ENCODE data around the gene TLE3.

The TLE3 gene

DNA sequence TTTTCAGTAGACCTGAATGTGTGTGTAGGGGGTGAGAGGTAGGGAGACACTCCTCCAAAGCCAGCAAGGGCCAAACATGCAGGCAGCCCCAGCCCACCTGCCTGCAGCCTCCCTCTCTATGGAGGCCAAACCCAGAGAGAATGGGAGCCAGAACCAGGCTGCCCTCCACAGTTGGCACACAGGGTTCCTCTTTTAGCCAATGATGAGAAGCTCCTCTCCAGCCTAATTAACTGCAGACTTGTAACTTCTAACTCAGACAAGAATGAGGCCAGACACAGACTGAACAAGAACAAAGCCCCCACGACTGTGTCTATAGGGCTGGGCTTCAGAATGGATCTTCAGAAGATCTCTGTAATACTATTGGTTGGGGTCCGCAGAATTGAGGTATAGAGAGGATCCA is 12.3 kb upstream of the TLE3 start:
- Histone ChIP-seq H4K20me1 (peaks cover 0 to 10% (median 0%) of the 10 kb centered on the region in 11 experiments; a peak in 3 of 22 replicates), H3K36me3 (no peaks in the 10 kb centered on the region), H3K9ac (no peak overlapping the region), H3K4me1 (0 out of 20 replicates have a peak, but pooled peaks cover 0 to 4% (median 0%) of the 10 kb centered on the region in 10 experiments), H3K27ac (no peak overlapping the region), H3K4me3 (no peak overlapping the region), H3K4me2 (no peak overlapping the region), H3K27me3 (peaks cover 0 to 29% (median 7%) of the 10 kb centered on the region in 11 experiments; a peak in 10 of 22 replicates), H3K9me3 (replicated peaks in 1 of 11) (peaks cover 0 to 5% (median 0%) of the 10 kb centered on the region in 11 experiments; a peak in 1 of 22 replicates)
- TF ChIP-seq Cebpa-rat (IDR thresholded peaks at IDR 0.05), result no peak

DNA sequence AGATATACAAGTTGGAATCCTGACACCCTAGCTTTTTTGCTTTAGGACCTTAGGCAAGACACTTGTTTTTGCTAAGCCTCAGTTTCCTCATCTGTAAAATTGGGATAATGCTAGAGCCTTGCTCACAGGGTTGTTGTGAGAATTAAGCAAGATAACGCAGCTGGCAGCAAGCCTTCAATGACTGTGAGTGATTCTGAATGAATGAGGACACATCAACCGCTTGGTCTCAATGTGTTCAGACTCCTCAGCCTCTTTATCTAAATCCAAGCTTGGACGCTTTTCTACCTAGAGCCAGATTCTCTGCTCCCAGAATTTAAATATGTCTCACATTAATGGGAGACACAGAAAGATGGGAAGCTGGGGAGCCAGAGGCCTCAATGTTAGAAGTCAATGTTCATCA is 11.8 kb upstream of the TLE3 start:
- peaks cover 0 to 33% (median 10%) of the 10 kb centered on the region in 11 experiments; a peak in 12 of 22 replicates for H3K27me3 ChIP-seq

DNA sequence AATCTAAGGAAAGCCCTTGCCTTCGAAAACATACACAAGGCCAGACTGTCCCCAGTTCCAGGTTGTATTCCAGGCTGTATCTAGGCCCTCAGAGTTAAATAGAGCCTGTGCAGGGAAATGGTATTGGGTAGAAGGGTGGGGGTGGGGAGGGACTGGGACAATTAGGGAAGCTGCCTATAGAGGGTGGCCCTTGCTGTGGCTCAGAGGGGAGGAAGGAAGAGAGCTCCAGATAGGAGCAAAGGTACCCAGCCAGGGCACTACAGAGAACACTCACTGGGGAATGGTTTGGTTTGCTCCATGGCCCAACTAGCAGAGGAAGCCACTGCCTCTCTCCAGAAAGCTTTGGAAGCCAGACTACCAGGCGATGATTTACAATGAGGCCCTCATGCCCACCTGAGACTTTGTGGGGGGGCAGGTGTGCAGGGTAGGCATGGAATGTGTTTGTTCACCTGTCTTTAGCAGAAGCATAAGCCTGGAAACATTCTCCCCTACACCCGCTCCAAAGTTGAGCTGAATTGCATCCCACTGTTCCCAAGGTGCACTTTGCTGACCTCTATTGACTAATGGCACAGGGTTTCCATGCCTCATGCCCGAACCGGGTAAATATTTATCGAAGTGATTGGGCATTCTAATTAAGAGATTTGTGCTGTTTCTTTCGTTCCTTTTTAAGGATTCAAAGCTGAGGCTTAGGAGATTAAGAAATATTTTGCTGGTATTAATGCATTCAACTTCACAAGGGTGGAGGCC is 6.3 kb upstream of the TLE3 start:
- peak overlapping the region in 2 of 11 experiments; percentile 31 to 41; a peak in 4 of 22 replicates for H3K4me2 ChIP-seq
- no peak for TF ChIP-seq Cebpa-rat (IDR thresholded peaks at IDR 0.05)
- no peak overlapping the region for H3K4me3 ChIP-seq
- peaks cover 41 to 74% (median 53%) of the 10 kb centered on the region in 11 experiments for H3K27me3 ChIP-seq
- no peaks in the 10 kb centered on the region for H3K36me3 ChIP-seq
- peaks cover 11 to 38% (median 24%) of the 10 kb centered on the region in 10 experiments for H3K4me1 ChIP-seq
- H4K20me1 ChIP-seq, result peaks cover 0 to 32% (median 10%) of the 10 kb centered on the region in 11 experiments; a peak in 16 of 22 replicates
- no peaks in the 10 kb centered on the region for H3K9me3 ChIP-seq (replicated peaks in 1 of 11)
- no peak overlapping the region for H3K9ac ChIP-seq
- H3K27ac ChIP-seq, result no peak overlapping the region

More for the DNA sequence above, 11.8 kb upstream of the TLE3 start:
- Histone ChIP-seq H3K9ac (no peak overlapping the region), H3K4me2 (no peak overlapping the region), H3K4me1 (0 out of 20 replicates have a peak, but pooled peaks cover 0 to 4% (median 0%) of the 10 kb centered on the region in 10 experiments), H3K9me3 (replicated peaks in 1 of 11) (peaks cover 0 to 5% (median 0%) of the 10 kb centered on the region in 11 experiments; a peak in 1 of 22 replicates), H4K20me1 (peaks cover 0 to 10% (median 0%) of the 10 kb centered on the region in 11 experiments; a peak in 3 of 22 replicates), H3K36me3 (no peaks in the 10 kb centered on the region), H3K27ac (no peak overlapping the region), H3K4me3 (no peak overlapping the region)
- no peak for TF ChIP-seq Cebpa-rat (IDR thresholded peaks at IDR 0.05)

DNA sequence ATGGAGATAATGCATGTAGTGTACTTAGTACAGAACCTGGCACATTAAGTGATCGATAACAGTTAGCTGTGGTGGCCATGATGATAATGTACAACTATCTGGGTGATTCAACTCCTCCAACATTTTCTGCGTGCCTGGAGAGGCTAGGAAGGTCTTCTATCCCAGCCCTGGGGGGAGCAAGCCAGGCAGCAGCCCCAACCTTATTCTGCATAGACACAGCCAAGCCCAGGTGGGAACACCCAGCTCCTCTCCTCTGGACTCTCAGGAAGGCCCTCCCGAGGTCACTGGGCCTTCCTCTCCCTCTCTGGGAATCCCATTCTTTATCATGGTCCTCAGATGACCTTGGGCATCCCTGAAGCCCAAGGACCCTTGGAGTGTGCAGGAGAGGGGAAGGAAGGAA is 5.1 kb upstream of the TLE3 start:
- H3K27me3 ChIP-seq, result peaks cover 40 to 86% (median 65%) of the 10 kb centered on the region in 11 experiments
- peak overlapping the region in 1 of 11 experiments; percentile 41; a peak in 1 of 22 replicates for H3K4me2 ChIP-seq
- no peaks in the 10 kb centered on the region for H3K36me3 ChIP-seq
- no peaks in the 10 kb centered on the region for H3K9me3 ChIP-seq (replicated peaks in 1 of 11)
- H3K4me1 ChIP-seq, result peaks cover 22 to 49% (median 35%) of the 10 kb centered on the region in 10 experiments
- peaks cover 0 to 32% (median 10%) of the 10 kb centered on the region in 11 experiments; a peak in 16 of 22 replicates for H4K20me1 ChIP-seq
- no peak overlapping the region for H3K27ac ChIP-seq
- no peak overlapping the region for H3K9ac ChIP-seq
- no peak for TF ChIP-seq Cebpa-rat (IDR thresholded peaks at IDR 0.05)
- no peak overlapping the region for H3K4me3 ChIP-seq

DNA sequence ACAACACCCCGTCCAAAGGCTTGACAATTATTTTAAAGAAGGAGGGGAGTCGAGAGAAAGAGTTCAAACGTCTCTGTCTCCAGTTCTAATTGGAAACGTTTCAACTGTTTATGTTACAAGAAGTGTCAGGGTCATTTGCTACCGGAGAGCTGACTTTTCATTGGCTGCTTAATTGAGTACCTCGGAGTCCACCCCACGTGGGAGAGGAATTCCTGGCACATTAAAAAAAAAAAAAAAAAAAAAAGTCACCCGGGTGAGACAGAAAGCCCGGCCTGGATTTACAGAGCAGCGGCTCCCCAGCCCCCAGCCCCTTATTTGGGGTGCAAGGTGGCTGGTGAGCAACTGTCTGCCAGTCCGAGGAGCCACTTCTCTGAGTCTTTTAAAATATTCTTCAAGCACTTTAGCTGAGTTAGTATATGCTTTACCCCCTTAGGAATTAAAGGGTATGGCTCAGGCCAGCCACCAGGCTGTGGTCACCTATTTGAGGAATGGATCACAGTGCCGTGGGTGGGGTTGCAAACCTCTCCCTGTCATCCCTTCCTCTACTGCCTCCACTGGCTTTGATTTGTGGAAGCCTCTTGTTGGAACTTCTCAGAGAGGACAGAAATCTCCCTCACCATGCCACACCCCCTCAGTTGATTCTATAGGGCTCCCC is 3.9 kb upstream of the TLE3 start:
- Histone ChIP-seq H3K4me2 (peak overlapping the region in 5 of 11 experiments; percentile 11 to 97 (median 94); a peak in 9 of 22 replicates), H4K20me1 (peaks cover 0 to 42% (median 18%) of the 10 kb centered on the region in 11 experiments; a peak in 19 of 22 replicates), H3K4me1 (peaks cover 32 to 53% (median 45%) of the 10 kb centered on the region in 10 experiments), H3K36me3 (no peaks in the 10 kb centered on the region), H3K9me3 (replicated peaks in 1 of 11) (no peaks in the 10 kb centered on the region), H3K4me3 (no peak overlapping the region), H3K9ac (no peak overlapping the region), H3K27me3 (peaks cover 40 to 91% (median 77%) of the 10 kb centered on the region in 11 experiments), H3K27ac (no peak overlapping the region)
- TF ChIP-seq Cebpa-rat (IDR thresholded peaks at IDR 0.05), result no peak

DNA sequence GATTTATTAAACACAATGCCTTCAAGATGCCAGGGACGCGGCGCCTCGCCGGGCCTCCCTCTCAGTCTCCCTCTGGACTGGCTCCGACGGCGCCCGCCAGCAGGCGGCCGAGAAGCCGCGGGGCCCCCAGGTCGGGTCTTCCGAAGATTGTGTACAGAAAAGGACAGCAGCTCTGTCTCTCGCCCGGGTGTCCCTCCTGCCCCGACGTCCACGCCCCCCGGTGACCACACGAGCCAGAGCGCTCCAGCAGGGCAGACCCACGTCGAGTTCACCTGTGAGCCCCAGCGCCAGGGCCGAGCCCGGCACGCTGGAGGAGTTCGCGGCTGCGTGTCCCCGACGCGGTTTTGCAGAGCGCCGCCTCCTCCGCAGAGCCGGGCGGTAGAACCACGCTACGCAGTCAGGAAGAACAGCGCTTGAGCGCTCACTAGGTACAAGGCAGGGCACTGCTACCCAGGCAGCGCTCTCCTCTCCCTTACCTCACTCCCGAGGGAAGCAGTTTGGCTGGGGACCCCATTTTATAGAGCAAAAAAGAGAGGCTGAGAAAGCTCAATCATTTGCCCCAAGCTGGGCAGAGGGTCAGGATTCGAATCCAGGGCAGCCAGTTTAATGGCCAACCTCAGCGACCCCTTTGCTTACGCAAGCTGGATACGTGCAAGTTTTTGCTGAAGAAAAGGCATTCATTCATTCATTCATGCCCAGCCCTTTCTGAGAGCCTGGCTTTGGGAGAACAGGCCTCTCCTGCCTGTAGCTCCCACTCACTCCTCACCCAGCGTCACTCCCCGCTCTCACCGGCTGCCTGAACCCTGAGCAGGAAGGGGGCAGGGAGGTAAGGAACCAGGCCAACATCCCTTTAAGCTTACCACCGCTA is 3.0 kb upstream of the TLE3 start:
- no peaks in the 10 kb centered on the region for H3K36me3 ChIP-seq
- H3K27ac ChIP-seq, result peak overlapping the region in 2 of 11 experiments; percentile 35 to 46; a peak in 2 of 22 replicates
- H3K4me3 ChIP-seq, result peak overlapping the region; percentile 30 to 62 (median 50); a peak in 19 of 20 replicates
- H3K9me3 ChIP-seq (replicated peaks in 1 of 11), result no peaks in the 10 kb centered on the region
- peak overlapping the region in 7 of 11 experiments; percentile 16 to 50 (median 31); a peak in 5 of 22 replicates for H3K9ac ChIP-seq
- peaks cover 7 to 51% (median 25%) of the 10 kb centered on the region in 11 experiments for H4K20me1 ChIP-seq
- no peak for TF ChIP-seq Cebpa-rat (IDR thresholded peaks at IDR 0.05)
- H3K4me1 ChIP-seq, result peaks cover 40 to 57% (median 50%) of the 10 kb centered on the region in 10 experiments
- peaks cover 42 to 96% (median 86%) of the 10 kb centered on the region in 11 experiments for H3K27me3 ChIP-seq
- H3K4me2 ChIP-seq, result peak overlapping the region; percentile 81 to 100 (median 95)

DNA sequence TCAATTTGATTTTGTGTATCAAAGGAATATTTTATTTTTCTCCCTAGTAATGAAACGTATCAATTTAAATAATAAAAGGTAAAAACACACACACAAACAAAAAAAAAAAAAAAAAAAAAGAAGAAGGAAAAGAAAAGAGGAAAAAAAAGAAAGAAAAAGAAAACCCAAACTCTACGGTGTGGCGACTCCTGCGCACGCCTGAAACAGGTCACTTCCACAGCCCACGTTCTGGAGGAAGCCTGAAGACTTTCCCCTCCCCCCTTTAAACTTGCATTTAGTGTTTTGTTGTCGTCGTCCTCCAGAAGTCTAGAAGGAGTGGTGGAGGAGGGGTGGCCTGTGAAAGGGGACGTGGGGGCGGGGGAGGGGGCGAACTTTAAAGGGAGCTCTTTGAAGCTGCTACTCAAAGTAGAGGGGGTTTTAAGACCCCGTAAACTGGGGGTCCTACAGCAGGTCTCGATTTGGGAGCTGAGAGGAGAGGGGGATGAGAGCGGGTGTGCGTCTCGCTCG is 2.3 kb upstream of the TLE3 start:
- H3K27me3 ChIP-seq, result peaks cover 48 to 99% (median 92%) of the 10 kb centered on the region in 11 experiments
- H3K27ac ChIP-seq, result peak overlapping the region in 2 of 11 experiments; percentile 35 to 46; a peak in 2 of 22 replicates
- H3K4me1 ChIP-seq, result peaks cover 47 to 64% (median 56%) of the 10 kb centered on the region in 10 experiments
- H4K20me1 ChIP-seq, result peaks cover 14 to 58% (median 32%) of the 10 kb centered on the region in 11 experiments
- no peaks in the 10 kb centered on the region for H3K9me3 ChIP-seq (replicated peaks in 1 of 11)
- H3K4me2 ChIP-seq, result peak overlapping the region; percentile 81 to 100 (median 95)
- peak overlapping the region in 6 of 11 experiments; percentile 16 to 50 (median 29); a peak in 5 of 22 replicates for H3K9ac ChIP-seq
- peak overlapping the region; percentile 30 to 62 (median 50); a peak in 18 of 20 replicates for H3K4me3 ChIP-seq
- TF ChIP-seq Cebpa-rat (IDR thresholded peaks at IDR 0.05), result no peak
- H3K36me3 ChIP-seq, result peaks cover 0 to 4% (median 0%) of the 10 kb centered on the region in 11 experiments; a peak in 1 of 22 replicates

Data from BLaER1 treated with 17β-estradiol and CSF1 and Interleukin-3, amounts not matched to agents 10 nM and 100 nM (cell line).